Raji (cell line): ENCODE results near the gene LTB.

ENCODE experiments used
- POLR2A ChIP-seq: IDR thresholded peaks from 2 replicates; pipeline ENCODE4 v1.6.1; 2011; ENCODE audit warnings: low read depth, low read length, control low read depth; ENCODE audit not compliant: insufficient read depth

The LTB gene

GRCh38 chr6:31547727-31548543, 34.3 kb downstream of the LTB start:
- TF ChIP-seq POLR2A, result no peak

DNA sequence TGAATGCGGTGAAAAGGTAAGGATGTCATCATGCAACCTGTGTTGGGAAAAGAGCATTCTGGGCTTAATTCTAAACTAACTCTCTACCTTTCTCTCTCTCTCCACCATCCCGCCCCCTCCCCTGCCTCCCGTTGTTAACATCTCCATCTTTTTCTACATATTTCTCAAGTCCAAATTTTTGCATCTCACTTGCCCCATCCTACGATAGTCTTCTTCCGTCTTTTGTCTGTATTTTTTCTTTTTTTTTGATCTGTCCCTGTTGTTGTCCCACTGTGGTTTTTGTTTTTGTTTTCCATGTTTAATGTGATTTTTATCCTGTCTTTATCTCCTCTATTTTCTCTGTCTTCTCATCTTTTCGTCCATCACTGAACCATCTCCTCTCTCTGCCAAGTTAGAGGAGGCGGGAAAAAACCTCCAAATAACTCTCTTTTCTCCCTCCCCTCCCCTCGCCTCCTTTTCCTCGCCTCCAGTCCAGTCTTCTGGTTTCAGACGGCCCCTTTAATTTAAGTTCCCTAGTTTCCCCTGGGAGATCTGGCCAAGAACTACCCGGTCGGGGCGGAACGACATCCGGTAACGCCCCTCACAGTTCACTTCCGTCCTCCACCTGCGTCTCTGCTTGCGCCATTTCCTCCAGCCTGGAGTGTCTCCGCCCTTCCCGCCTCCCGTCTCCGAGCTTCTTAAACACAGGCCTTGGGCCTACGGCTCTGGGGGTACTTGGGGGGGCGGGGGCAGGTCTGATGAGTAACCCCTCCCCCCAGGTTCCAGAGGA, 35.1 kb downstream of the LTB start, which contains the start of gene NFKBIL1:
Gene NFKBIL1, plus strand, starts transcription at position 651 of the 769 bp plus-strand sequence. Its CDS starts 87 bp downstream, at position 738.
- TF ChIP-seq POLR2A, result peak; percentile 55

DNA sequence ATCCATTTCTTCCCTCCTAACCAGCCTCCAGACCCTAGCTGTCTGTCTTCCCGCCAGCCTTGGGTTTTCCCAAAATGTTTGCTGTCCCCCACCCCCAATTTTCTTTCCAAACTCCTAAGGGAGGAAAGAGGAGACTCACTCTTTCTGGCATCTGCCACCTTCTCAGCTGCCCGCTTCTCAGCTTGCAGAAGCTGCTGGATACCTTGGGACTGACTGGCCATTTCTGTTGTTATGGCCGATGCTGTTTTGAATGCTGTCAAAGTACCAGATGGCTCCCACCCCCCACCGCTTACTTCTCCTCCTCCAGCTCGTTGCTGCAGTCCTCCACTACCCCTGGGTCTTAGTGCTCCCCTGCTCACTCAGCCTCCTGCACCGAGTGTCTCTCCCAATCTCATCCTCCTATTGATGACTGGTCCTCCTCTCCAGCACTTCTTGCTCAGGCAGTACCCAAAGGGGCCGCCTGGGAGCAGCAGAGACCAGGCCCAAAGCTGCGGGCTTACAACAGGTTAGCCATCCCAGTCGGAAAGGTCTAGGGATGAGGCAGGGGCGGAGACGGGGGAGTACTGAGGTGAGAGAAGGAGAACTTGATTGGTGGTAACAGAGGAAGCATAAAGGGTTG, 35.8 kb downstream of the LTB start, which contains the start of gene ATP6V1G2:
Gene ATP6V1G2, minus strand, starts transcription at position 270 of the 619 bp plus-strand sequence. Its CDS starts 49 bp downstream, at position 221.
- peak; percentile 40 for TF ChIP-seq POLR2A

DNA sequence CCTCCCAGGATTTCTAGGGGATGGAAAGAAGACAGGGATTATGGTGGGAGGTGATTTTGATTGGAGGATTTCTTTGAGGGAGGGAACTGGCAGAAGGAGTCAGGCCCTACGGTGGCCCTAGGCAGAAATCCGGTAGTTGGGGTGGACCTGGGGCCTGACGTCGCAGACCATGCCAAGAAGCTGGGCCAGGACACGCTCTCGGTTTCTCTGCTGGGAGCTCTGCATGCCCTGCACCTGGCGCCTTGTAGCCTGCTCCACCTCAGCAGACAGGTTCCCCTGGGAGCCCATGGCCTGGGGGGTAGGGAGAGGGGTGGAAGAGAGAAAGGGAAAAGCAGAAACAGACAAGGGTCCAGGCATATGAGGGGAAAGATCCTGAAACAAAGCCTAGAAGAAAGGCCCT, 36.9 kb downstream of the LTB start:
- TF ChIP-seq POLR2A, result no peak

- TF ChIP-seq POLR2A, result no peak
Observed at GRCh38 chr6:31544676-31545075, 37.5 kb downstream of the LTB start.

DNA sequence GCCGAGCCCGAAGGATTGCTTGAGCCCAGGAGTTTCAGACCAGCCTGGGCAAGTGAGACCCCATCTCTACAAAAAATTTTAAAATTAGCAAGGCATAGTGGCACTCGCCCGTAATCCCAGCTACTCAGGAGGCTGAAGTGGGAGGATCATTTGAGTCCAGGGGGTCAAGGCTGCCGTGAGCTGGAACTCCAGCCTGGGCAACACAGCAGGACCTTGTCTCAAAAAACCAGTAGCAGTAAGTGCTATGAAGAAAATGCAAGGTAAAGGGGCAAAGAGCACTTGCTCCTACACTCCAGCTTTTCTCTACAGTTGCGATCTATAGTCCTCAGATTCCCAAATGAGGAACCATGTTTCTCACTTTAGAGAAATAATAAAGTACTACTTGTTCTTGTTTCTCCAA, 38.6 kb downstream of the LTB start:
- TF ChIP-seq POLR2A, result no peak

DNA sequence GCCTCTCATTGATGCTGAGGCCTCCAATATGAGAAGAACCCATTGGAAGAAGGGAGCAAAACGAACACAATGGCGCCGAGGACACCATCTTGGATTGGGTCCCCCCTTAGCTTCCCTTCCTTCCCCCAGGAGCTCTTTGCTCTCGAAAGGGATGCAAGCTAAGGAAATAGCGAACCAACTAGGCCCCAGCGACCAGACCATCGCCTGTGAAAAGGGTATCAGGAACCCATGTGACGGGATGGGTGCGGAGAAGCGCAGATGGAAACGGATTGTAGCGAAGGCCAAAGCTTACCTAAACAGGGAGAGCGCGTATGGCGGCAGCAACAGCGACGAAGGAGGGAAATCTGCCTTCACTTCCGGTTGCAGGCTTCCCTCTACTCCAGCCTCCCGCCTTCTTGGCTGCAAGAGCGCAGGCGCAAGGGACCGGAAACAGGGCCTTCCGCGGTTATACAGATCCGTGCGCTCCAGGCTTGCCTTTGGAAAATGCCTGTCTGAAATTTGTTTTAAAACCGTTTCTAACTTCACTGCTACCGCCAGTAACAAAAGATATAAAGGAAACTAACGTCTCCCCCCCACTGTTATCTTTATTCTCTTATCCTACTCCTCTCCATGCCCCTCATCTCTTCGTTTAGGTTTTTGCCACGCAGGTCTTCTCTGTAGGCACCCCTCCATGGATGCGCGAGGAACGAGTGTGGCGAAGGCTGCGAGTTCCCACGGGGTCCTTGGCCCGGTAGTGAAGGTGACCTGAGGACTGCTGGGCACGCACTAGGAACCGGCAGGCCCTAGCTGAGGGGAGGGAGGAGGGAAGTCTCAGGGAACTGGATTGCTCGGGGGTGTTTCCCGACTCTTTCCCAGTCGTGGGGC, 40.3 kb downstream of the LTB start, which contains the start of gene DDX39B:
Gene DDX39B, minus strand, starts transcription at position 346 of the 864 bp plus-strand sequence. CDS start 1,471 bp downstream, outside the sequence.
- TF ChIP-seq POLR2A, result peak; percentile 96

- TF ChIP-seq POLR2A, result no peak
Observed at GRCh38 chr6:31541059-31541657, 41.1 kb downstream of the LTB start.

- TF ChIP-seq POLR2A, result no peak
Observed at GRCh38 chr6:31540640-31541039, 41.6 kb downstream of the LTB start.

GRCh38 chr6:31538805-31539400, 43.3 kb downstream of the LTB start:
- TF ChIP-seq POLR2A, result no peak

DNA sequence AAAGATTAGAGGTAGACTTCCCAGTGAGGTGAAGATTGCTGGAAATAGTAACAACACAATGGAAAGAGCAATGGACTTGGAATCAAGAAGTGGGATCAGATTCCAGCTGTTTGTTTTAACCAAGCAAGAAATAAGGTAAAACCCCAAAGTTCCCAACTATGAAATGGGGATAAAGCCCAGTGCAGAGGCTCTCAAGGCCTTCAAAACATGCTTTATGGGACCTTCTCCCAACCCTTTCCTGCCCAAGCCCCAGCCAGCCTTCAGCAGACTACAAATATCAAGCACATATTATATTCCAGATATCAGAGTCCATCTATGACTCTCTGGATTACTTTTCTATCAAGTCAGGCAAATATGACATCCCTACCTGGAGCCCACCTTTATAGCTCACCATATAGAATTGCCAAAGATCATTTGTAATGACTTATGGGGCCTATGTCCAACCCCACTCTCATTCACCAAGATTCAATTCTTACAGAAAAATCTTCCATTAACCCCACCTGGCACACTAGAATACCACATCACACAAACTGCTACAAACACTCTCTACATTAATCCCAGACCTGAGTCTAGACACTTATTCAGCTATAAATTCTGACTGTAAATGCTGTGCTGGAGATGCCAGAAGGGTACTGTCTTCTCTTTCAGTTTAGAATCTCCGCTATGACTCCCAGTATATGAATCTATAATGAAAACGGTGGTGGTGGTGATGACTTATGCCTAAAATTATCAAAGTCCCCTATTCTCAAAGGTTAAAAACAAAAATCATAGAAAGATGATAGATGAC, 46.5 kb downstream of the LTB start:
- TF ChIP-seq POLR2A, result no peak

- TF ChIP-seq POLR2A, result no peak
Observed at GRCh38 chr6:31534521-31535040, 47.6 kb downstream of the LTB start.

DNA sequence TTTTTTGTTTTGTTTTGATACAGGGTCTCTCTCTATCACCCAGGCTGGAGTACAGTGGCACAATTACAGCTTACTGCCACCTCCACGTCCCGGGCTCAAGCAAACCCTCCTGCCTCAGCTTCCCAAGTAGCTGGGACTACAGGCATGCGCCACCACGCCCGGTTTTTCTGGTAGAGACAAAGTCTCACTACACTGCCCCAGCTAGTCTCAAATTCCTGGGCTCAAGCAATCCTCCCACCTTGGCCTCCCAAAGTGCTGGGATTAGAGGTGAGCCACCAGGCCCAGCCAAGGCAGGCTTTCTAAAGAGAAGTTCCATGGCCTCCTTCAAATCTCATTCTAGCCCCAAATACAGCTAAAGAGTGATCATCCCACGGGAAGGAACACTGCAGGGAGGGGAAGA, 48.2 kb downstream of the LTB start:
- TF ChIP-seq POLR2A, result no peak
